H1 (cell line): ENCODE data around the gene KRTAP10-5. TPM values are rescaled to one million over a fixed set of nuclear protein-coding genes. Genes with fewer than 3 reads are reported as not detected.

ENCODE experiments used
- BRCA1 ChIP-seq: IDR thresholded peaks from 2 replicates; pipeline ENCODE4 v1.6.1; 2012; ENCODE audit warnings: low read depth, low read length, improper control_type of control experiment
- TCF12 ChIP-seq: IDR thresholded peaks from 2 replicates; pipeline ENCODE4 v1.6.1; 2011; ENCODE audit warnings: low read depth, mild to moderate bottlenecking, low read length
- polyA plus RNA-seq, 7 experiments: library from polyadenylated mRNA; depleted of rRNA in 3 of 7; stranded (reverse) in 5 of 7; unstranded in 2 of 7; fragments of >200 nt in 5 of 7; fragments of 200-250 nt in 2 of 7; gene quantifications; 1 replicate in 5 of 7; 2 replicates in 1 of 7; 4 replicates in 1 of 7; pipeline versions ENCODE4 v1.2.1 to v1.2.3, GENCODE V29; 2011 to 2013; ENCODE audit warnings: missing spikeins in 2 of 7, mixed read lengths in 2 of 7
- total RNA-seq: library from RNA; stranded (reverse); fragmentation: NEBNext Ultra II Directional; extraction: Animal tissue kit (Norgen Biotek cat#: 25700); gene quantifications from 2 replicates; pipeline ENCODE4 v1.2.1, GENCODE V29; 2021

Gene KRTAP10-5
- total and polyA plus RNA-seq, 2 of the 8 experiments (the other 6 are each of a cell fraction or from before 2014, with no cell fraction given), result 0.09 TPM; not detected in 1

GRCh38 chr21:44537930-44538911, 42.2 kb downstream of the KRTAP10-5 start (continued):
- TF ChIP-seq TCF12 (no peak), BRCA1 (no peak)
- TF ChIP-seq, all 59 proteins: peak for 0
